GM12874 (cell line): ENCODE data around the gene ZNF423.

Experiments
- TF ChIP-seq, protein P1 (sequence below): IDR thresholded peaks from 2 replicates; pipeline ENCODE4 v1.5.1; 2011; ENCODE audit warnings: low read depth, mild to moderate bottlenecking, control low read depth, low read length, moderate library complexity; ENCODE audit not compliant: insufficient read depth

Gene ZNF423

GRCh38 chr16:49440156-49441065 lies 415.5 kb downstream of the ZNF423 start:
- TF ChIP-seq, protein P1, sequence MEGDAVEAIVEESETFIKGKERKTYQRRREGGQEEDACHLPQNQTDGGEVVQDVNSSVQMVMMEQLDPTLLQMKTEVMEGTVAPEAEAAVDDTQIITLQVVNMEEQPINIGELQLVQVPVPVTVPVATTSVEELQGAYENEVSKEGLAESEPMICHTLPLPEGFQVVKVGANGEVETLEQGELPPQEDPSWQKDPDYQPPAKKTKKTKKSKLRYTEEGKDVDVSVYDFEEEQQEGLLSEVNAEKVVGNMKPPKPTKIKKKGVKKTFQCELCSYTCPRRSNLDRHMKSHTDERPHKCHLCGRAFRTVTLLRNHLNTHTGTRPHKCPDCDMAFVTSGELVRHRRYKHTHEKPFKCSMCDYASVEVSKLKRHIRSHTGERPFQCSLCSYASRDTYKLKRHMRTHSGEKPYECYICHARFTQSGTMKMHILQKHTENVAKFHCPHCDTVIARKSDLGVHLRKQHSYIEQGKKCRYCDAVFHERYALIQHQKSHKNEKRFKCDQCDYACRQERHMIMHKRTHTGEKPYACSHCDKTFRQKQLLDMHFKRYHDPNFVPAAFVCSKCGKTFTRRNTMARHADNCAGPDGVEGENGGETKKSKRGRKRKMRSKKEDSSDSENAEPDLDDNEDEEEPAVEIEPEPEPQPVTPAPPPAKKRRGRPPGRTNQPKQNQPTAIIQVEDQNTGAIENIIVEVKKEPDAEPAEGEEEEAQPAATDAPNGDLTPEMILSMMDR = 0 out of 2 replicates have a peak, but pooled peaks have one; percentile 18

DNA sequence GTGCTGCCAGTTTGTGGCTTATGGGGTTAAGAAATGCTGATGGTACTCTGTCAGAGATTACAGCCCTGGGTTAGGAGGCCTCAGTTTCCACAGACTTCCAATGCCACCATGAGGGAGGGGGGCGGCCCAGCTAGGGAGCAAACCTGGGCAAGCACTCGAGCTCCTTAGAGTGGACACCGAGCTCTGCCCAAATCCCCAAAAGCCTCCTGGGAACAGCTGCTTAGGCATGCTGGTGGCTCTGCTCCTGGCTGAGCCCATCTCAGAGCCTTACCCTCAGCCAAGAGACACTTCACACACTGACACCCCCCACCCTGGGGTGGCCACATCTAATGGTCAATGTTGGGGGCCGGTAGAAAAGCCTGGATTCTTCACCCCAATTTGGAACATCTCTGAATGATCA lies 416.2 kb downstream of the ZNF423 start:
- TF ChIP-seq, protein P1 = no peak

- TF ChIP-seq, protein P1 = no peak
These were observed 416.9 kb downstream of the ZNF423 start for GRCh38 chr16:49439050-49439449.
